ENCODE measurements around the gene WDR44. TPM values are rescaled to one million over a fixed set of nuclear protein-coding genes. Genes with fewer than 3 reads are reported as not detected.
"Not testable (repeated sequence)": the region's sequence is repeated elsewhere in the genome, so short reads cannot be mapped to it uniquely, and the experiment has no call there.

WDR44 gene
- polyA plus RNA-seq, 6 donors from 2014 or later = 4.4 to 10.0 (median 6.5) TPM

DNA sequence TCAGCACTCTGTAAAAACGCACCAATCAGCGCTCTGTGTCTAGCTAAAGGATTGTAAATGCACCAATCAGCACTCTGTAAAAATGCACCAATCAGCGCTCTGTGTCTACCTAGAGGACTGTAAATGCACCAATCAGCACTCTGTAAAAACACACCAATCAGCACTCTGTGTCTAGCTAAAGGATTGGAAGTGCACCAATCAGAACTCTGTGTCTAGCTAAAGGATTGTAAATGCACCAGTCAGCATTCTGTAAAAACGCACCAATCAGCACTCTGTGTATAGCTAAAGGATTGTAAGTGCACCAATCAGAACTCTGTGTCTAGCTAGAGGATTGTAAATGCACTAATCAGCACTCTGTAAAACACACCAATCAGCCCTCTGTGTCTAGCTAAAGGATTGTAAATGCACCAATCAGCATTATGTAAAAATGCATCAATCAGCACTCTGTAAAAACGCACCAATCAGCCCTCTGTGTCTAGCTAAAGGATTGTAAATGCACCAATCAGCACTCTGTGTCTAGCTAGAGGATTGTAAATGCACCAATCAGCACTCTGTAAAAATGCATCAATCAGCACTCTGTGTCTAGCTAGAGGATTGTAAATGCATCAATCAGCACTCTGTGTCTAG is 124.9 kb downstream of the WDR44 start:
- not testable (repeated sequence) for H3K27ac Mint-ChIP-seq; H3K4me1 Mint-ChIP-seq; H3K4me3 Mint-ChIP-seq; H3K36me3 Mint-ChIP-seq; ATAC-seq (ENCODE audit: low read depth in 2 of 2); DNase-seq; H3K27me3 Mint-ChIP-seq
- H3K9me3 Mint-ChIP-seq = peaks cover 0 to 11% (median 4%) of the 10 kb centered on the region in 7 donors

DNA sequence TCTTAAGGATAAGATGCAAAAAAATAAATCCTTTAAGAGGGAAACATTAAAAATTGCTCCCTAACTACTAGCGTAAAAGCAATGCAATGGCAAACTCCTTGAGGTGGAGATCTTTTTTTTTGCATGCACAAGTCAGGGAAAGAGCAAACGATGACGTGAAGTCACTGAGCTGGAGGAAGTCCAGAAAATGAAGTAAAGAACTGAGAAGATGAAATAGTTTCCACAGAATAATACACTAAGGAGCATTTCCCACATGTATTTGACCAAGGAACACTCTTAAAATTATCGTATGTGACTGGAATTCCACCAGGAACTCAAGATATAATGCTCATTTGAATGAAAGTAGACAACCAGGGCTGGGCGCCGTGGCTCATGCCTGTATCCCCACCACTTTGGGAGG is 128.7 kb downstream of the WDR44 start:
- no peaks in the 10 kb centered on the region for H3K4me1 Mint-ChIP-seq
- no peak for DNase-seq
- H3K27me3 Mint-ChIP-seq = no peaks in the 10 kb centered on the region
- H3K4me3 Mint-ChIP-seq = no peak overlapping the region
- no peak overlapping the region for H3K27ac Mint-ChIP-seq
- no peaks in the 10 kb centered on the region for H3K36me3 Mint-ChIP-seq
- peaks cover 0 to 11% (median 4%) of the 10 kb centered on the region in 7 donors for H3K9me3 Mint-ChIP-seq
- ATAC-seq (ENCODE audit: low read depth in 2 of 2) = no peak

DNA sequence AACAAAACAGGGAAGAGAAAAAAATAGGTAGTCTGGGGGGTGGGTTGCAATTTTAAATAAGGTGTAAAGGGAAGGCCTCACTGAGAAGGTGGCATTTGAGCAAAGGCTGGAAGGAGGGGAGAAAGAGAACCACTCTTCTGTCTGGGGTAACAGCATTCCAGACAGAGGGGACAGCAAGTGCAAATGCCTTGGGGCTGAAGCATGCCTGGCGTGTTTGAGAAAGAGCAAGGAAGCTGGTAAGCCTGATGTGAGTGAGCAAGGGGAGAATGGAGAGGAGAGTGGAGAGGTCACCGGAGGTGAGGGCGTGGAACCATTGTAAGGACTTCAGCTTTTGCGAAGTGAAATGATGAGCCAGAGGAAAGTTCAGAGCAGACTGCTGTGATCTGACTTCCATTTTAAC is 130.0 kb downstream of the WDR44 start:
- no peak for ATAC-seq (ENCODE audit: low read depth in 2 of 2)

DNA sequence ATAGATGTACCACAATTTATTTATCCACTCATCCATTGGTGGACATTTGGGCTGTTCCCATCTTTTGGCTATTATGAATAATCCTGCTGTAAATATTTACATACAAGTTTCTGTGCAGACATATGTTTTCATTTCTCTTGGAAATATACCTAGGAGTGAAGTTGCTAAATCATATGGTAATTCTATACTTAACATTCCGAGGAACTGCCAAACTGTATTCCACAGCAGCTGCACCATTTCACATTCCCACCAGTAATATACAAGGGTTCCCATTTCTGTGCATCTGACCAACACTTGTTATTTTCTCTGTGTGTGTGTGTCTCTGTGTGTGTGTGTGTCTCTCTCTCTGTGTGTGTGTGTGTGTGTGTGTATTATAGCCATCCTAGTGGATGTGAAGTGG is 134.3 kb downstream of the WDR44 start:
- DNase-seq (no peak), ATAC-seq (ENCODE audit: low read depth in 2 of 2) (no peak)
- H3K4me1 Mint-ChIP-seq = no peaks in the 10 kb centered on the region
- H3K27ac Mint-ChIP-seq = no peak overlapping the region
- H3K27me3 Mint-ChIP-seq = no peaks in the 10 kb centered on the region
- H3K9me3 Mint-ChIP-seq = no peaks in the 10 kb centered on the region
- no peaks in the 10 kb centered on the region for H3K36me3 Mint-ChIP-seq
- H3K4me3 Mint-ChIP-seq = no peak overlapping the region

More for the DNA sequence above, 130.0 kb downstream of the WDR44 start:
- Mint-ChIP-seq H3K27ac (peak overlapping the region in 2 of 6 donors; percentile 45 to 64), H3K9me3 (peaks cover 0 to 9% (median 4%) of the 10 kb centered on the region in 7 donors), H3K27me3 (no peaks in the 10 kb centered on the region), H3K4me1 (no peaks in the 10 kb centered on the region), H3K4me3 (no peak overlapping the region), H3K36me3 (no peaks in the 10 kb centered on the region)
- DNase-seq = no peak

DNA sequence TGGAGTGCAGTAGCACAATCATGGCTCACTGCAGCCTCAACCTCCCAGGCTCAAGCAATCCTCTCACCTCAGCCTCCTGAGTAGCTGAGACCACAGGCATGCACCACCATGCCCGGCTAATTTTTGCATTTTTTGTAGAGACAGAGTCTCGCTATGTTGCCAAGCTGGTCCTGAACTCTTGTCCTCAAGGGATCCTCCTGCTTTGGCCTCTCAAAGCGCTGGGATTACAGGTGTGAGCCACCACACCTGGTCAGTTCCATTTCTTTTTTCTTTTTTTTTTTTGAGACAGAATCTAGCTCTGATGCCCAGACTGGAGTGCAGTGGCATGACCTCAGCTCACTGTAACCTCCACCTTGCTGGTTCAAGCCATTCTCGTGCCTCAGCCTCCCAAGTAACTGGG is 136.5 kb downstream of the WDR44 start:
- not testable (repeated sequence) for H3K4me1 Mint-ChIP-seq; H3K36me3 Mint-ChIP-seq; H3K9me3 Mint-ChIP-seq; ATAC-seq (ENCODE audit: low read depth in 2 of 2); H3K4me3 Mint-ChIP-seq; H3K27me3 Mint-ChIP-seq; DNase-seq; H3K27ac Mint-ChIP-seq

DNA sequence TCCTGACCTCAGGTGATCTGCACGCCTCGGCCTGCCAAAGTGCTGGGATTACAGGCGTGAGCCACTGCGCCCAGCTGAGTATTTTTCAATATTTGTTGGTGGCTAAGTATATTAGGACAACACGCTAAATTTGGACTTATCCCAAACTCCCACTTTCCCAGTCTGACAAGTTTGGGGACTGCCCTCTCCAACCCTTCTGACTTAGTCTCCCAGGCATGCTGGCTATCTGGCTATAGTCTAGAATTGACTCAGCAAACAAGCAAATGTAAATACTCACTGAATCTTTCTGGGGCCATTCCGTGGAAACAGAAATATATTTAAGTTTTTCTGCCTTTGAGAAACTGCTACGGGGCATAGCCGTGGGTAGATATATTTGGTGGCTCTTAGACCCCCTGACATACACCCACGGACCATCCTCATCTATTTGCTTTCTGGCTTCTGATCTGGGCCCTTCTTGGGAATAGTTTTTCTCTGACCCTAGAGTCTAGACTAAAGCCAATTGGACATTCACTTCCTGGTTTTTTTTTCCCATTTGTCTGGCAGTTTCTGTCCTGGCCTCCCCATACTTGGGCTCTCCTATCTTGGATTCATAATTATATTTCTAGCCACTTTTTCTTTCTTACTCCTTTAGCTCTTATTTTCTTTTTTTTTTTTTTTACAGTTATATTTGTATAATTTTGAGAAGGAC is 138.5 kb downstream of the WDR44 start:
- H3K4me1 Mint-ChIP-seq = no peaks in the 10 kb centered on the region
- no peak overlapping the region for H3K4me3 Mint-ChIP-seq
- H3K36me3 Mint-ChIP-seq = no peaks in the 10 kb centered on the region
- no peaks in the 10 kb centered on the region for H3K27me3 Mint-ChIP-seq
- H3K9me3 Mint-ChIP-seq = no peaks in the 10 kb centered on the region
- DNase-seq (no peak), ATAC-seq (ENCODE audit: low read depth in 2 of 2) (no peak)
- H3K27ac Mint-ChIP-seq = peak overlapping the region in 1 of 6 donors; percentile 47

DNA sequence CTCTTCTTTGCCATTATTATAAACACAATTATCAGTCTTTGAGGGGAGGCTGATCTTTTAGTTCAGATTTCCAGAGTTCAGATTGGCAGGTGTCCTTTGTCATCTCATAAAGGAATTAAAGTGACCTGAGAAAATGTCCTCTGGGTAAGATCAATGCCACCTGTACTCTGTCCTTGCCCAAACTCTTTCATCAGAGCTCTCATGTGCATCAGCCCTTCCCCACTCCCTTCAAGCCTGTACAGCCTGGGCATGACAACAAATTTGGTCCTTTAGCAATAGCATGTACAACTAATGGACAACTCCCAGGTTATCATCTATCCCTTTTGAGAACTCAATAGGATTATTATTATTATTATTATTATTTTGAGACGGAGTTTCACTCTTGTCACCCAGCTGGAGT is 140.8 kb downstream of the WDR44 start:
- DNase-seq; H3K27me3 Mint-ChIP-seq; H3K27ac Mint-ChIP-seq; H3K4me3 Mint-ChIP-seq; H3K36me3 Mint-ChIP-seq; ATAC-seq (ENCODE audit: low read depth in 2 of 2); H3K9me3 Mint-ChIP-seq; H3K4me1 Mint-ChIP-seq: not testable (repeated sequence)

DNA sequence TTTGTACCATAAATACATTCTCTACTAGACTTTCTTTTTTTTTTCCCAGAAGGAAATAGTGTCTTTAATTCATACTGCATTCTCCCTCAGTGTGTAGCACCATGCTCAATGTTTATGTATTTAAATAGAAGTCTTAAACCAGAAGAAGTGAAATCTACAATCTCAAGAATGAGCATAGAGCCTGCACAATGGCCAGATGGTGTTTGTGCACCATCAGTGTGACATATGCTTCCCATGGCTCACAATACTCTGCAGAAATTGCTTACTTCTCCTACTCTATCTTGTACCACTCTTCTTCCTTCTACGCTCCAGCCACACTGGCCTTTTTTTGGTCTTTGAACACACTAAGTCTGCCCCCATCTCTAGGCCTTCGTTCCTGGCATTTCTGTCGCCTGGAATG is 147.1 kb downstream of the WDR44 start:
- H3K9me3 Mint-ChIP-seq = peaks cover 0 to 1% (median 0%) of the 10 kb centered on the region in 7 donors

DNA sequence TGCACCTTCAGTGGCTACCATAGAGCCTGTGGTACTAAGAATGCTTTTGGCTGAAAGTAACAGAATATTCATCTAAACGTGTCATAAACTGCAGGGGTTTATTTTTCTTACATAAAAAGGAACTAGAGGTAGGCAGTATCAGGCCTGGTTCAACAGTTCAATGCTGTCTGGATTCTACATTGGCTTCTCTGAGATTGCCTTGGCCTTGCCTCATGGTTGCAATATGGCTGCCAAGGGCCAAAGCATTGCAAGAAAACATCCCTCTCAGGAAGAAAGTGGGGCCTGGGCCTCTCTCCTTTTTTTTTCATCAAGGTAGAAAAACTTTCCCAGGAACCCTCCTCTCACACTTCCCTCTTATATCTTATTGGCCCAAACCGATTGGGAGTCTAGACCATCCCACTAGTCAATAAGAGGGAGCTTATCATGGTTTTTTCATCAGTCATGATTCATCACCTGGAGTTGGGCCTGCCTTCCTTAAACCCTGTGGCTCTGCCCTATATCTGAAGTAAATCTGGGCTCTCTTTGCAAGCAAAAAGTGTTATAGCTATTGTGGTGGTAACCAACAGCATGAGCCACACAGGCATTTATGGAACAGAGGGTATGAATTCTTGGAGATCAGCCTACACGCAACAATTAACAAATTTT is 147.9 kb downstream of the WDR44 start:
- Mint-ChIP-seq H3K4me1 (peaks cover 11 to 25% (median 14%) of the 10 kb centered on the region in 3 donors), H3K27ac (peak overlapping the region in 2 of 6 donors; percentile 65 to 98), H3K27me3 (no peaks in the 10 kb centered on the region), H3K4me3 (peak overlapping the region in 1 of 8 donors; percentile 95), H3K9me3 (peaks cover 0 to 1% (median 0%) of the 10 kb centered on the region in 7 donors), H3K36me3 (no peaks in the 10 kb centered on the region)
- no peak for ATAC-seq (ENCODE audit: low read depth in 2 of 2)
- DNase-seq = no peak

More for the DNA sequence above, 147.1 kb downstream of the WDR44 start:
- peak overlapping the region in 3 of 6 donors; percentile 11 to 70 (median 41) for H3K27ac Mint-ChIP-seq
- DNase-seq (no peak), ATAC-seq (ENCODE audit: low read depth in 2 of 2) (no peak)
- H3K27me3 Mint-ChIP-seq = no peaks in the 10 kb centered on the region
- peak overlapping the region in 1 of 8 donors; percentile 6 for H3K4me3 Mint-ChIP-seq
- H3K36me3 Mint-ChIP-seq = no peaks in the 10 kb centered on the region
- peaks cover 9 to 18% (median 13%) of the 10 kb centered on the region in 3 donors for H3K4me1 Mint-ChIP-seq

DNA sequence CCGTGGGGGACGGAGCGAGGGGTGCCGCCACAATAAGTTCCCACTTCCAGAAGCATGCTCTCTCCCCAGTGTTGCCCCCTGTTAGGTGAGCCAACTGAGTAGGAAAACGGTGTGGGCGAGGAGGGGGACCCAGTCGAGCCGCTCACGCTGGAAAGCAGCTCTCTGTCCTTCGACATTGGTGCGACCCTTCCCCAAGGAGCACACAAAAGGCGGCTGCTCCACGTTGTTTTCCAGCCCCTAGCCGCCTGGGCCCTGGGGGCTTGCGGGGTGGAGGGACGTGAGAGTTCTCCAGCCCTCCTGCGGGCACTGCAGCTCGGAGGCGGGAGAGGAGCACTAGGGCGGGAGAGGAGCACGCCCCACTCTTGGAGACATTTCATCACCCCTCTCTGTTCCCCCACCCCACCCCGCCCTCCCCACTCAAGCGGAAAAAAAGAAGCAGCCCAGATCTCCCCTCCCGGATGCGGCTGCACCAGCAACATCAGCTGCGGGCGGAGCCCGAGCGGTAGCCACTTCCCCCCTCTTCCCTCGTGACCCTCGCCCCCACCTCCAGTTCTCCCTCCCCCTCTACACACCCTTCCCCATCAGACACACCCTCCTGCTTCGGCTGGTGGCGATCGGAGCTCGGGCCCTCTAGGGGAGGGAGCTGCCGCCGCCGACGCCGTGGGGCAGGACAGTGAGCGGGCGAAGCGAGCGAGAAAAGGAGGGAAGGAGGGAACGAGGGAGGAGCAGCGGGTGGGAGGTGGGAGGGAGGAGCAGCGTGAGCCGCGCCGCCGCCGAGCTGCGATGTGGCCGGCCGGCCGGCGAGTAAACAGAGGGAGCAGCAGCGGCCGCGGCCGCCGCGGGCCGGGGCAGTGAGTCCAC is 149.4 kb downstream of the WDR44 start, which contains the start of gene DOCK11:
TSS of gene DOCK11 (plus strand) at position 755 of the 861 bp plus-strand sequence. CDS start 157 bp downstream, outside the sequence.
- DNase-seq = peak; percentile 84
- peak within 1 kb of the TSS; percentile 93 to 99 (median 98) for H3K4me3 Mint-ChIP-seq
- H3K4me1 Mint-ChIP-seq = peaks cover 14 to 34% (median 19%) of the 10 kb centered on the region in 3 donors
- ATAC-seq (ENCODE audit: low read depth in 2 of 2) = peak; percentile 69 to 74
- H3K9me3 Mint-ChIP-seq = peaks cover 0 to 4% (median 0%) of the 10 kb centered on the region in 7 donors
- H3K27ac Mint-ChIP-seq = peak within 1 kb of the TSS; percentile 96 to 99 (median 98)
- H3K36me3 Mint-ChIP-seq = no peaks in the 10 kb centered on the region
- no peaks in the 10 kb centered on the region for H3K27me3 Mint-ChIP-seq

DNA sequence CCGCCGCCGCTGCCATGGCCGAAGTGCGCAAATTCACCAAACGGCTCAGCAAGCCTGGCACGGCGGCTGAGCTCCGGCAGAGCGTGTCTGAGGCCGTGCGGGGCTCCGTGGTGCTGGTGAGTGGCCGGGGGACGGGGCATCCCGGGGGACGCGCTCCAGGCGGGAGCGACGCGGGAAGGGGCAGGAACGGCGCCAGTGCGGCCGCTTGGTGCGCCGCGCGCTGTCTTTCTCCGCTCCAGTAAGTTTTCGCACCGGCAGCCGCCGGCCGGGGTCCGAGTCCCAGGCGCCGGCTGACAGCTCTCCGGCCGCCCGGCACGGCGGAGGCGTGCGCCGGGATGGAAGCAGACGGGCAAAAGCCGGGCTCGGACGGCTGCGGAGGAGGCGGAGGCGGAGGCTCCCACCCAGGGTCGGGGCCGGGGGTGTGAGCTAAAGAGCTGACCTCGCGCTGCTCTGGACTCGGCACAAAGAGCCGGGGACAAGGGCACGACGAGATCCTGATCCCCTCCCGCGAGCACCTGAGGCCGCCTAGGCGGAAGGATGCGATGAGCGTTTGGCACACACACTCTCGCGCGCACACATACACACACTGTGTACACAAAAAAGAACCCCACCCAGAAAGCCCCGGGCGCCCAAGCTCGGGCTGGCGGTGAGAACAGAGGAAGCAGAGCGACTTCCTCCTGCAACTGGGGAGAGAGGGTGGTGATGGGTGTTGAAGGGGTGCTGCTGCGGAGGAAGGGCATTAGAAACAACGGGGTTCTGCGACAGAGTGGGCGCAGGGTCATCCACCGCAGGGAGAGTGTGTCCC is 150.3 kb downstream of the WDR44 start:
- peak overlapping the region; percentile 90 to 99 (median 98) for H3K27ac Mint-ChIP-seq
- H3K36me3 Mint-ChIP-seq = no peaks in the 10 kb centered on the region
- DNase-seq (peak; percentile 80), ATAC-seq (ENCODE audit: low read depth in 2 of 2) (peak; percentile 74 to 76)
- H3K4me1 Mint-ChIP-seq = peaks cover 14 to 37% (median 19%) of the 10 kb centered on the region in 3 donors
- peak overlapping the region; percentile 93 to 99 (median 98) for H3K4me3 Mint-ChIP-seq
- no peaks in the 10 kb centered on the region for H3K27me3 Mint-ChIP-seq
- H3K9me3 Mint-ChIP-seq = peaks cover 0 to 4% (median 0%) of the 10 kb centered on the region in 7 donors

DNA sequence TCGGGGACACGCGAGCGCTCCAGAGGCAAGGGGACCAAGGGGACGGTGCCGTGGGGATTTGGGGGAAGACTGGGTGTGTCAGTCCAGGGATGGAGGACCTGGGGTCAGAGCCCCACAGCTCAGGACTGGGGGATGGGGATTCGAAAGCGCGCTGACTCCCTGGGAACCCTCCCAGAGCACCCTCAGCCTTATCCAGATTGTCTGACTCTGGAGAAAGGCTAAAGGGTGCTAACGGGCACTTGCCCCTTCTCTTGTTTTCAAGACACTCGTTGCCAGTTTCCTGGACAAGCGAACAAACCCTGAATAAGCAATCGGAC is 150.8 kb downstream of the WDR44 start:
- Mint-ChIP-seq H3K4me1 (peaks cover 14 to 40% (median 19%) of the 10 kb centered on the region in 3 donors), H3K27me3 (no peaks in the 10 kb centered on the region), H3K36me3 (no peaks in the 10 kb centered on the region), H3K4me3 (peak overlapping the region; percentile 93 to 99 (median 98)), H3K27ac (peak overlapping the region; percentile 90 to 99 (median 98)), H3K9me3 (peaks cover 0 to 4% (median 0%) of the 10 kb centered on the region in 7 donors)
- no peak for DNase-seq
- peak in 1 of 2 donors; percentile 1 for ATAC-seq (ENCODE audit: low read depth in 2 of 2)
